Body of pancreas (tissue), 4 donors: Measurements from ENCODE around the gene CNR1.

Experiments used
- POLR2A ChIP-seq, 3 donors: fragments of 450-650 bp; IDR thresholded peaks; one replicate each; pipeline ENCODE4 v1.6.1; 2016; ENCODE audit warnings: antibody characterized with exemption in 3 of 3, mild to moderate bottlenecking in 2 of 3
- TF ChIP-seq, protein P1 (sequence below), 7 experiments: fragments of 450-650 bp in 4 of 7; fragments of 200-600 bp in 3 of 7; sonication (generic) in 3 of 7; IDR thresholded peaks; one replicate each; pipeline ENCODE4 v1.5.1; 2016 to 2019; ENCODE audit warnings: antibody characterized with exemption in 7 of 7

DNA sequence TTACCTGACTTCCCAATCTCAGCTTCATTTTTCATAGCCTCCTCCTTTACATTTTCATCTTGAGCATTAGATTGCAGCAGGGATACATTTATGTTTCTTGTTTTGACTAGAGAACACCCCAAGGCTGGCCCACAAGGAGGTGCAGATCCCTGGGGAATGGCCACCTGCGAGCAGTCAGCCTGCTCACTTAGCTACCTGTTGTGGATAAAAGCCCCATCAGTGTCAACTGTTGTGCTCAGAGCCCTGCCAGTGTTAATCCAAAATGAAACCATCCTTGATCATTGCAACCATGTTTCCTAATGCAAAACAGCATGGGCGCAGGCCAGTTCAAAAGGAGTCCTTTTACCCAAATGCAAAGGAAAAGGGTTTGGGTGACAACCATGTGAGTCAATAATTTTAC lies 50.8 kb downstream of the CNR1 start:
- TF ChIP-seq, protein P1, sequence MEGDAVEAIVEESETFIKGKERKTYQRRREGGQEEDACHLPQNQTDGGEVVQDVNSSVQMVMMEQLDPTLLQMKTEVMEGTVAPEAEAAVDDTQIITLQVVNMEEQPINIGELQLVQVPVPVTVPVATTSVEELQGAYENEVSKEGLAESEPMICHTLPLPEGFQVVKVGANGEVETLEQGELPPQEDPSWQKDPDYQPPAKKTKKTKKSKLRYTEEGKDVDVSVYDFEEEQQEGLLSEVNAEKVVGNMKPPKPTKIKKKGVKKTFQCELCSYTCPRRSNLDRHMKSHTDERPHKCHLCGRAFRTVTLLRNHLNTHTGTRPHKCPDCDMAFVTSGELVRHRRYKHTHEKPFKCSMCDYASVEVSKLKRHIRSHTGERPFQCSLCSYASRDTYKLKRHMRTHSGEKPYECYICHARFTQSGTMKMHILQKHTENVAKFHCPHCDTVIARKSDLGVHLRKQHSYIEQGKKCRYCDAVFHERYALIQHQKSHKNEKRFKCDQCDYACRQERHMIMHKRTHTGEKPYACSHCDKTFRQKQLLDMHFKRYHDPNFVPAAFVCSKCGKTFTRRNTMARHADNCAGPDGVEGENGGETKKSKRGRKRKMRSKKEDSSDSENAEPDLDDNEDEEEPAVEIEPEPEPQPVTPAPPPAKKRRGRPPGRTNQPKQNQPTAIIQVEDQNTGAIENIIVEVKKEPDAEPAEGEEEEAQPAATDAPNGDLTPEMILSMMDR (IDR thresholded peaks at IDR 0.05): no peak
- TF ChIP-seq POLR2A (IDR thresholded peaks at IDR 0.05): no peak
